ENCODE results near the gene CRX. TPM values are rescaled to one million over a fixed set of nuclear protein-coding genes. Genes with fewer than 3 reads are reported as not detected.

Gene CRX
- total and polyA plus RNA-seq, 2 of the 4 experiments (the other 2 are of a cell fraction): not detected

DNA sequence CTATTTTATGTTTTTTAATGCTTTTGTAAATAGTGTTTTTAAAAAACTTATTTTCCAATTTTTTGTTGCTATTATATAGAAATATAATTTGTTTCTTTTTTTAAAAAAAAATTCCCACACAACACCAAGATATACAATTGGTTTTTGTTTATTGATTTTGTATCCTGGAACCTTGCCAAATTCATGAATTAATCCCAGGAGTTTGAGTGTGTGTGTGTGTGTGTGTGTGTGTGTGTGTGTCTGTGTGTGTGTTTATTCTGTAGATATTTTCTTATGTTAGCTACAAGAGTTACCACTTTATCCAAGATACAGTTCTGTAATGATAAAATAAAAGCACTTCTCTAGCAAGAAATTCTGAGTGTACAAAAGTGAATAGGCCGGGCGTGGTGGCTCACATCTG lies 25.0 kb upstream of the CRX start:
- ATAC-seq (ENCODE audit: low read depth): no peak

More for the DNA sequence above, 25.0 kb upstream of the CRX start:
- Histone ChIP-seq H4K91ac (ENCODE audit: insufficient read depth, low read depth, low read length) (no peak overlapping the region), H3K23ac (ENCODE audit: low read depth, low read length) (no peak overlapping the region), H3K4me1 (ENCODE audit: control insufficient read depth, insufficient read depth, low read length) (no peaks in the 10 kb centered on the region), H3K18ac (ENCODE audit: low read depth, low read length) (no peak overlapping the region), H2BK5ac (ENCODE audit: low read depth, low read length, poor library complexity, severe bottlenecking) (no peak overlapping the region), H2BK120ac (ENCODE audit: low read depth, low read length) (no peak overlapping the region), H3K79me1 (ENCODE audit: low read depth in 1 of 2, low read length in 2 of 2) (no peaks in the 10 kb centered on the region), H3K9ac (ENCODE audit: low read depth, low read length) (no peak overlapping the region), H3K9me1 (ENCODE audit: insufficient read depth, low read length) (no peaks in the 10 kb centered on the region), H3K4me3 (ENCODE audit: insufficient read depth, low read depth, low read length) (no peak overlapping the region), H4K8ac (ENCODE audit: low read depth in 2 of 2, low read length in 2 of 2) (no peak overlapping the region), H3K36me3 (ENCODE audit: control insufficient read depth, insufficient read depth, low read length) (no peaks in the 10 kb centered on the region), H2BK15ac (ENCODE audit: low read depth, low read length) (no peak overlapping the region), H3K4ac (ENCODE audit: low read depth, low read length) (no peak overlapping the region), H2AK5ac (ENCODE audit: low read depth, low read length) (no peak overlapping the region), H4K5ac (ENCODE audit: low read depth, low read length) (no peak overlapping the region), H3K27ac (ENCODE audit: insufficient read depth, low read length) (no peak overlapping the region), H3K4me2 (ENCODE audit: low read depth, low read length) (no peak overlapping the region), H3K9me3 (ENCODE audit: control insufficient read depth, insufficient read depth, low read length) (no peaks in the 10 kb centered on the region), H3K56ac (ENCODE audit: extremely low read depth, insufficient read depth, low read length) (no peak overlapping the region), H2BK20ac (ENCODE audit: low read depth, low read length) (no peak overlapping the region), H2AK9ac (replicated peaks; ENCODE audit: low read depth, low read length, poor library complexity) (no peak overlapping the region), H4K20me1 (ENCODE audit: insufficient read depth, low read length) (no peaks in the 10 kb centered on the region), H2AFZ (replicated peaks; ENCODE audit: low read length, poor library complexity) (no peak overlapping the region), H3K14ac (replicated peaks; ENCODE audit: low read depth, low read length) (no peak overlapping the region), H3K27me3 (ENCODE audit: control insufficient read depth, insufficient read depth, low read length) (peaks cover 7% of the 10 kb centered on the region)
- in situ Hi-C loops (cut with MboI; ENCODE audit: low sequenced_read_pairs): no loop called here
- no peak for DNase-seq
- CTCF ChIA-PET: no interaction called here
- no TSS peak for BruUV-seq (replicated peaks)
- dilution Hi-C loops (cut with HindIII; ENCODE audit: low sequenced_read_pairs, unreplicated experiment): no loop called here
- no CpG with 5 or more reads among the region's 2 CpGs for WGBS, 2 experiments (ENCODE audit: extremely low coverage in 2 of 2, insufficient read length in 1 of 2)
- no peak for TF ChIP-seq RCOR1 (IDR thresholded peaks at IDR 0.05; ENCODE audit: insufficient replicate concordance, low read length)
- TF ChIP-seq, protein P1, sequence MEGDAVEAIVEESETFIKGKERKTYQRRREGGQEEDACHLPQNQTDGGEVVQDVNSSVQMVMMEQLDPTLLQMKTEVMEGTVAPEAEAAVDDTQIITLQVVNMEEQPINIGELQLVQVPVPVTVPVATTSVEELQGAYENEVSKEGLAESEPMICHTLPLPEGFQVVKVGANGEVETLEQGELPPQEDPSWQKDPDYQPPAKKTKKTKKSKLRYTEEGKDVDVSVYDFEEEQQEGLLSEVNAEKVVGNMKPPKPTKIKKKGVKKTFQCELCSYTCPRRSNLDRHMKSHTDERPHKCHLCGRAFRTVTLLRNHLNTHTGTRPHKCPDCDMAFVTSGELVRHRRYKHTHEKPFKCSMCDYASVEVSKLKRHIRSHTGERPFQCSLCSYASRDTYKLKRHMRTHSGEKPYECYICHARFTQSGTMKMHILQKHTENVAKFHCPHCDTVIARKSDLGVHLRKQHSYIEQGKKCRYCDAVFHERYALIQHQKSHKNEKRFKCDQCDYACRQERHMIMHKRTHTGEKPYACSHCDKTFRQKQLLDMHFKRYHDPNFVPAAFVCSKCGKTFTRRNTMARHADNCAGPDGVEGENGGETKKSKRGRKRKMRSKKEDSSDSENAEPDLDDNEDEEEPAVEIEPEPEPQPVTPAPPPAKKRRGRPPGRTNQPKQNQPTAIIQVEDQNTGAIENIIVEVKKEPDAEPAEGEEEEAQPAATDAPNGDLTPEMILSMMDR (conservative IDR thresholded peaks at IDR 0.05; ENCODE audit: low read depth, low read length): no peak
- TF ChIP-seq MAZ (IDR thresholded peaks at IDR 0.05; ENCODE audit: borderline replicate concordance, low read depth, low read length): no peak
- TF ChIP-seq POLR2A (IDR thresholded peaks at IDR 0.05; ENCODE audit: low read depth, low read length): no peak
- POLR2A ChIA-PET (ENCODE audit: unreplicated experiment): no interaction called here
- intact Hi-C loops (cut with micrococcal nuclease): no loop called here
